HepG2 (cell line): ENCODE data around the gene APBA3. TPM values are rescaled to one million over a fixed set of nuclear protein-coding genes. Genes with fewer than 3 reads are reported as not detected.

Experiments used
- BCL6 ChIP-seq: IDR thresholded peaks from 2 replicates; pipeline ENCODE4 v1.6.1; 2016; ENCODE audit warnings: missing genetic modification reagents, missing compliant biosample characterization
- BRD4 ChIP-seq: sonication (generic); formaldehyde crosslinking; IDR thresholded peaks from 2 replicates; pipeline ENCODE4 v1.4.0; 2020; ENCODE audit warnings: missing genetic modification reagents
- CAMTA2 ChIP-seq: sonication (generic); formaldehyde crosslinking; IDR thresholded peaks from 2 replicates; pipeline ENCODE4 v1.4.0; 2020; ENCODE audit warnings: mild to moderate bottlenecking, missing genetic modification reagents, borderline replicate concordance
- CENPX ChIP-seq: sonication (generic); formaldehyde crosslinking; IDR thresholded peaks from 2 replicates; pipeline ENCODE4 v1.9.0; 2021; ENCODE audit warnings: mild to moderate bottlenecking, missing genetic modification reagents, moderate library complexity
- CHD4 ChIP-seq: fragments of 200-600 bp; sonication (generic); IDR thresholded peaks from 2 replicates; pipeline ENCODE4 v1.7.0; 2017; ENCODE audit warnings: mild to moderate bottlenecking, low read length, borderline replicate concordance
- ESRRA ChIP-seq: sonication (generic); formaldehyde crosslinking; IDR thresholded peaks from 2 replicates; pipeline ENCODE4 v1.5.1; 2020; ENCODE audit warnings: mild to moderate bottlenecking, low read depth, missing genetic modification reagents
- ETS1 ChIP-seq: sonication (generic); formaldehyde crosslinking; IDR thresholded peaks from 2 replicates; pipeline ENCODE4 v1.4.0; 2020; ENCODE audit warnings: missing genetic modification reagents
- FOSL2 ChIP-seq: sonication (generic); formaldehyde crosslinking; IDR thresholded peaks from 2 replicates; pipeline ENCODE4 v1.4.0; 2020; ENCODE audit warnings: missing genetic modification reagents
- FOXJ3 ChIP-seq: sonication (generic); formaldehyde crosslinking; IDR thresholded peaks from 2 replicates; pipeline ENCODE4 v1.4.0; 2020; ENCODE audit warnings: missing genetic modification reagents, mild to moderate bottlenecking, borderline replicate concordance
- GPBP1L1 ChIP-seq: sonication (generic); formaldehyde crosslinking; IDR thresholded peaks from 2 replicates; pipeline ENCODE4 v1.5.0; 2020; ENCODE audit warnings: mild to moderate bottlenecking, missing genetic modification reagents
- GZF1 ChIP-seq: sonication (generic); formaldehyde crosslinking; IDR thresholded peaks from 2 replicates; pipeline ENCODE4 v1.5.1; 2020; ENCODE audit warnings: mild to moderate bottlenecking, missing genetic modification reagents
- NCOR1 ChIP-seq: fragments of 200-600 bp; sonication (generic); IDR thresholded peaks from 2 replicates; pipeline ENCODE4 v1.7.0; 2017; ENCODE audit warnings: antibody characterized with exemption, low read length, borderline replicate concordance
- SALL1 ChIP-seq: sonication (generic); formaldehyde crosslinking; IDR thresholded peaks from 2 replicates; pipeline ENCODE4 v1.8.0; 2022; ENCODE audit warnings: mild to moderate bottlenecking, missing genetic modification reagents
- ZGPAT ChIP-seq: IDR thresholded peaks from 2 replicates; pipeline ENCODE4 v1.6.1; 2016; ENCODE audit warnings: mild to moderate bottlenecking
- ZNF431 ChIP-seq: sonication (generic); formaldehyde crosslinking; IDR thresholded peaks from 2 replicates; pipeline ENCODE4 v1.9.0; 2022; ENCODE audit warnings: missing genetic modification reagents, low read depth, mild to moderate bottlenecking, borderline replicate concordance
- ZNF484 ChIP-seq: sonication (generic); formaldehyde crosslinking; IDR thresholded peaks from 2 replicates; pipeline ENCODE4 v1.5.1; 2020; ENCODE audit warnings: mild to moderate bottlenecking, low read depth, missing genetic modification reagents, borderline replicate concordance
- ZNF569 ChIP-seq: sonication (generic); formaldehyde crosslinking; IDR thresholded peaks from 2 replicates; pipeline ENCODE4 v1.5.0; 2020; ENCODE audit warnings: mild to moderate bottlenecking, missing genetic modification reagents, moderate library complexity, borderline replicate concordance
- ZNF605 ChIP-seq: sonication (generic); formaldehyde crosslinking; IDR thresholded peaks from 2 replicates; pipeline ENCODE4 v1.8.0; 2022; ENCODE audit warnings: mild to moderate bottlenecking, missing genetic modification reagents
- ZNF607 ChIP-seq: sonication (generic); formaldehyde crosslinking; IDR thresholded peaks from 2 replicates; pipeline ENCODE4 v1.5.1; 2020; ENCODE audit warnings: missing genetic modification reagents, mild to moderate bottlenecking, borderline replicate concordance
- ZNF629 ChIP-seq: sonication (generic); formaldehyde crosslinking; conservative IDR thresholded peaks from 2 replicates; pipeline ENCODE4 v1.5.0; 2020; ENCODE audit warnings: missing genetic modification reagents
- ZNF7 ChIP-seq: IDR thresholded peaks from 2 replicates; pipeline ENCODE4 v1.6.1; 2016; ENCODE audit warnings: missing biosample characterization, missing genetic modification reagents
- ZNF792 ChIP-seq: IDR thresholded peaks from 2 replicates; pipeline ENCODE4 v1.6.1; 2016
- ZNF850 ChIP-seq: sonication (generic); formaldehyde crosslinking; conservative IDR thresholded peaks from 2 replicates; pipeline ENCODE4 v1.9.0; 2021; ENCODE audit warnings: mild to moderate bottlenecking, missing genetic modification reagents
- ZSCAN31 ChIP-seq: sonication (generic); formaldehyde crosslinking; IDR thresholded peaks from 2 replicates; pipeline ENCODE4 v1.5.0; 2020; ENCODE audit warnings: low read depth, mild to moderate bottlenecking, missing genetic modification reagents
- polyA plus RNA-seq, 8 experiments: library from polyadenylated mRNA; depleted of rRNA in 3 of 8; stranded (reverse) in 7 of 8; unstranded in 1 of 8; fragments of >200 nt; fragmentation: Illumina TruSeq in 4 of 8; extraction: Trizol in 4 of 8; gene quantifications; 2 replicates each; pipeline versions ENCODE4 v1.2.1 to v1.2.3, GENCODE V29; 2011 to 2016; ENCODE audit warnings: low read depth in 4 of 8, missing spikeins in 1 of 8, mixed read lengths in 1 of 8; ENCODE audit not compliant: insufficient read depth in 1 of 8
- total RNA-seq, 5 experiments: library from RNA; depleted of rRNA; stranded (reverse); fragments of >200 nt; fragmentation: Illumina TruSeq; extraction: Trizol; gene quantifications; 2 replicates each; pipeline ENCODE4 v1.2.3, GENCODE V29; 2016; ENCODE audit warnings: low read depth in 1 of 5
- TF ChIP-seq, protein P1 (sequence below): sonication (generic); formaldehyde crosslinking; conservative IDR thresholded peaks from 2 replicates; pipeline ENCODE4 v1.4.0; 2020; ENCODE audit warnings: missing genetic modification reagents
- TF ChIP-seq, protein P2 (sequence below): sonication (generic); formaldehyde crosslinking; IDR thresholded peaks from 2 replicates; pipeline ENCODE4 v1.4.0; 2020; ENCODE audit warnings: mild to moderate bottlenecking, missing genetic modification reagents

APBA3 gene
- total and polyA plus RNA-seq, 2 of the 13 experiments (the other 11 are each of a cell fraction or from before 2014, with no cell fraction given) = 14.2 to 14.3 TPM

- TF ChIP-seq, protein P1, sequence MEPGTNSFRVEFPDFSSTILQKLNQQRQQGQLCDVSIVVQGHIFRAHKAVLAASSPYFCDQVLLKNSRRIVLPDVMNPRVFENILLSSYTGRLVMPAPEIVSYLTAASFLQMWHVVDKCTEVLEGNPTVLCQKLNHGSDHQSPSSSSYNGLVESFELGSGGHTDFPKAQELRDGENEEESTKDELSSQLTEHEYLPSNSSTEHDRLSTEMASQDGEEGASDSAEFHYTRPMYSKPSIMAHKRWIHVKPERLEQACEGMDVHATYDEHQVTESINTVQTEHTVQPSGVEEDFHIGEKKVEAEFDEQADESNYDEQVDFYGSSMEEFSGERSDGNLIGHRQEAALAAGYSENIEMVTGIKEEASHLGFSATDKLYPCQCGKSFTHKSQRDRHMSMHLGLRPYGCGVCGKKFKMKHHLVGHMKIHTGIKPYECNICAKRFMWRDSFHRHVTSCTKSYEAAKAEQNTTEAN (CRISPR knock-in tag) = no peak
- peak; percentile 72 for TF ChIP-seq BCL6
- TF ChIP-seq BRD4 (CRISPR knock-in tag) = no peak; the same call in 1 of the 2 replicates
- TF ChIP-seq ZNF7 (CRISPR knock-in tag) = no peak
- TF ChIP-seq FOXJ3 (CRISPR knock-in tag) = peak; percentile 56; the same call in 1 of the 2 replicates
- TF ChIP-seq SALL1 (CRISPR knock-in tag) = peak; percentile 95
- peak; percentile 84 for TF ChIP-seq ESRRA (CRISPR knock-in tag)
- 0 out of 2 replicates have a peak, but pooled peaks have one; percentile 40 for TF ChIP-seq ZNF607
- TF ChIP-seq ZNF792 (CRISPR knock-in tag) = peak; percentile 88
- no peak for TF ChIP-seq ZNF569 (CRISPR knock-in tag)
- TF ChIP-seq FOSL2 = peak; percentile 61
- TF ChIP-seq ETS1 = no peak
- TF ChIP-seq ZGPAT = peak; percentile 70
- TF ChIP-seq NCOR1 = no peak
- peak; percentile 81 for TF ChIP-seq ZNF629 (CRISPR knock-in tag)
- TF ChIP-seq CAMTA2 (CRISPR knock-in tag) = no peak
- TF ChIP-seq ZNF605 (CRISPR knock-in tag) = peak; percentile 71; the same call in 1 of the 2 replicates
- no peak for TF ChIP-seq GPBP1L1
- TF ChIP-seq ZNF431 (CRISPR knock-in tag) = peak; percentile 41; the same call in 1 of the 2 replicates
- no peak for TF ChIP-seq ZNF850 (CRISPR knock-in tag)
- TF ChIP-seq, protein P2, sequence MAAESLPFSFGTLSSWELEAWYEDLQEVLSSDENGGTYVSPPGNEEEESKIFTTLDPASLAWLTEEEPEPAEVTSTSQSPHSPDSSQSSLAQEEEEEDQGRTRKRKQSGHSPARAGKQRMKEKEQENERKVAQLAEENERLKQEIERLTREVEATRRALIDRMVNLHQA (CRISPR knock-in tag) = no peak
- TF ChIP-seq ZNF484 = no peak
- peak; percentile 58; the same call in 1 of the 2 replicates for TF ChIP-seq ZSCAN31 (CRISPR knock-in tag)
- 0 out of 2 replicates have a peak, but pooled peaks have one; percentile 52 for TF ChIP-seq CHD4
- TF ChIP-seq GZF1 (CRISPR knock-in tag) = no peak
- no peak for TF ChIP-seq CENPX
These were observed 51.2 kb downstream of the APBA3 start (continued) for GRCh38 chr19:3710265-3710812.
